T-helper 1 cell treated with Interleukin-12 subunit alpha and Interleukin-12 subunit beta and Interleukin-4 antibody, amounts not matched to agents 30 μg/mL and 1 μg/mL, for 36 hours (primary cell): ENCODE measurements around the gene APLF.

Source experiments
- H3K27ac Mint-ChIP-seq: one replicate; pipeline ENCODE4 v1.8.0; 2021; ENCODE audit warnings: mild to moderate bottlenecking, mixed read lengths
- H3K27me3 Mint-ChIP-seq: one replicate; pipeline ENCODE4 v1.8.0; 2021; ENCODE audit warnings: low read depth, mixed read lengths
- H3K36me3 Mint-ChIP-seq: one replicate; pipeline ENCODE4 v1.8.0; 2021; ENCODE audit warnings: low read depth, mixed read lengths
- H3K4me1 Mint-ChIP-seq: one replicate; pipeline ENCODE4 v1.8.0; 2021; ENCODE audit warnings: low read depth, mixed read lengths
- H3K4me3 Mint-ChIP-seq: one replicate; pipeline ENCODE4 v1.8.0; 2021; ENCODE audit warnings: mild to moderate bottlenecking, moderate library complexity, mixed read lengths
- H3K9me3 Mint-ChIP-seq: one replicate; pipeline ENCODE4 v1.8.0; 2021; ENCODE audit warnings: mixed read lengths

The APLF gene

DNA sequence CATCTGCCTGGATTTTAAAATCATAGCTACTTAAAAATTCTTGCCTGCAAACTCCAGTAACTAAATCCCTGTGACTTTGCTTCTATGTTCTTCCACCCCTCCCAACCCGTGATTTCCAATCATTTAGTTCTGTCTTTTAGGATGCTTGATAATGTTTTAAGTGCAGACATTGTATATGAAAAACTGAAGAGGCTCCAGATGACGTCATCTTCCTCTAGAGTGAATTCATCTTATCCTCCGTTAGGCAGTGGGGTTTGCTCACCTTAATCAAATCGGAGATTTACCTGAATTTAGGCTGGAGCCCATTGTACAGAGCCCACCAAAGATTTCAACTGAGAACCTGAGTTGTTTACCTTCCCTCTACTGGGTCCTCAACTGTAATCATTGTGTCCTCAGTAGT lies 11.2 kb upstream of the APLF start:
- peaks cover 11% of the 10 kb centered on the region for H3K4me1 Mint-ChIP-seq
- H3K27me3 Mint-ChIP-seq, result no peaks in the 10 kb centered on the region
- no peaks in the 10 kb centered on the region for H3K36me3 Mint-ChIP-seq
- H3K27ac Mint-ChIP-seq, result no peak overlapping the region
- H3K4me3 Mint-ChIP-seq, result no peak overlapping the region
- no peaks in the 10 kb centered on the region for H3K9me3 Mint-ChIP-seq

- H3K36me3 Mint-ChIP-seq, result no peaks in the 10 kb centered on the region
- no peaks in the 10 kb centered on the region for H3K27me3 Mint-ChIP-seq
- no peaks in the 10 kb centered on the region for H3K9me3 Mint-ChIP-seq
- H3K4me3 Mint-ChIP-seq, result no peak overlapping the region
- peaks cover 6% of the 10 kb centered on the region for H3K4me1 Mint-ChIP-seq
- H3K27ac Mint-ChIP-seq, result no peak overlapping the region
Measured at GRCh38 chr2:68458981-68459380, 8.4 kb upstream of the APLF start.

DNA sequence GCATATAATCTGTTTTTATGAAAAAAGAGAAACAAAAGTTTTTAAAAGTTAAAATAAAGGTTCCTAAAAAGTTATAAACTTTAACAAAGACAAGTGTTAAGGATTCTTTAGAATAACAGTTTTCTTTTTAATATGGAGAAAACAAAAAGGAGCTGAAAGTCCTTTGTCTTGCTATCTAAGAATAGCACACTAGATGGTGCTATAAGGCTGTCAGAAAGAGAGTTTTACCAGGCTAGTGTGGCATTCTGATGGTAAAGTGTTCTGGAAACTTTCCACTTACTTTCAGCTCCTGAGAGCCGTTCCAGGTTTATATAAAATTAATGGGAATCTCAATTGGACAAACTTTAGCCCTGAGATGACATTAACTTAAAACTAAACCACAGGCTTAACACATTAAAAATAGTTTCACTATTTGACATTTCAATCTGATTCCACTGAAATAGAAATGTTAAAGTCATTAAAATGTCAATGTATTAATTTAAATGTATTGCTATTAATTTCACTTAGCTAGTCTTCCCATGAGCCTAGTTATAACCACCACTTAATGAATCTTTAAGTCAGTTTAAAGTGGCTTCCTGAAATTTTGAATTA lies 4.0 kb upstream of the APLF start:
- H3K4me1 Mint-ChIP-seq, result peaks cover 31% of the 10 kb centered on the region
- H3K27ac Mint-ChIP-seq, result no peak overlapping the region
- H3K4me3 Mint-ChIP-seq, result no peak overlapping the region
- no peaks in the 10 kb centered on the region for H3K27me3 Mint-ChIP-seq
- H3K36me3 Mint-ChIP-seq, result peaks cover 2% of the 10 kb centered on the region
- H3K9me3 Mint-ChIP-seq, result no peaks in the 10 kb centered on the region

GRCh38 chr2:68464651-68465050 lies 2.7 kb upstream of the APLF start:
- Mint-ChIP-seq H3K36me3 (peaks cover 5% of the 10 kb centered on the region), H3K27me3 (no peaks in the 10 kb centered on the region), H3K27ac (no peak overlapping the region), H3K4me3 (no peak overlapping the region), H3K4me1 (peaks cover 41% of the 10 kb centered on the region), H3K9me3 (no peaks in the 10 kb centered on the region)

DNA sequence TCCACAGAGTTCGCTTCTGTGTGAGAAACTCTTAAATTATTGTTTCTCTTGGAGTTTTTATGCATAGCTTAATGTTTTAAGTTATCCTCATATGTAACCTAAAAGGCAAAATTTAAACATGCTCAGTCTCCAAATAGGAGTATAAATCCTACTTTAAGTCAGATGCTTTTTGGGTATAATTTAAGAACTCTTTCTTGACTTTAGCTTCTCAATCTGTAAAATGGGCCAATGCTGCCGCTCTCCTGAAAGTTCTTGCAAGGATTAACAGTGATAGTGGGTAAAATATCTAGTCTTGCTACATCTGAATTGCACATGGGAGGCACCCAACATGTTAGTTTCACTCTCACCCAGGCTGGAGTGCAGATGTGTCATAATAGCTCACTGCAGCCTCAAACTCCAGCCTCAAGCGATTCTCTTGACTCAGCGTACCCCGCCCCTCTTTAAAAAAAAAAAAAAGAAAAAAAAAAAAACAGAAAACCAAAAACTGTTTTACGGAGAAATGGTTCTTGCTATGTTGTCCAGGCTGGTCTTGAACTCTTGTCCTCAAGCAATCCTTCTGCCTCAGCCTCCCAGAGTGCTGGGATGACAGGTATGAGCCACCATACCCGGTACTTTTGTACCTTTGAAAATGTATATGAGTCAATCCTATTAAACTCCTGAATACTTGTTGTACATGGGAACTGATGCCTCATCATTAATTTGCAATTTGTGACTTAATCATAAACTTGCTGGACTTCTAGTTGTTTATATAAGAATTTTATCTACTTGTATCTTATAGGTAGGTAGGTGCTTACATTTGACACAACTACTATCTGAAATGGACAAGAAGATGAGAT lies 2.1 kb upstream of the APLF start:
- Mint-ChIP-seq H3K36me3 (peaks cover 5% of the 10 kb centered on the region), H3K27me3 (no peaks in the 10 kb centered on the region), H3K27ac (peak overlapping the region; percentile 93), H3K9me3 (no peaks in the 10 kb centered on the region), H3K4me3 (peak overlapping the region; percentile 92), H3K4me1 (peaks cover 41% of the 10 kb centered on the region)

- peaks cover 39% of the 10 kb centered on the region for H3K4me1 Mint-ChIP-seq
- H3K9me3 Mint-ChIP-seq, result no peaks in the 10 kb centered on the region
- H3K27me3 Mint-ChIP-seq, result peaks cover 5% of the 10 kb centered on the region
- peaks cover 5% of the 10 kb centered on the region for H3K36me3 Mint-ChIP-seq
- H3K27ac Mint-ChIP-seq, result peak overlapping the region; percentile 93
- H3K4me3 Mint-ChIP-seq, result peak overlapping the region; percentile 92
Measured at GRCh38 chr2:68466361-68466777, 1.0 kb upstream of the APLF start.

DNA sequence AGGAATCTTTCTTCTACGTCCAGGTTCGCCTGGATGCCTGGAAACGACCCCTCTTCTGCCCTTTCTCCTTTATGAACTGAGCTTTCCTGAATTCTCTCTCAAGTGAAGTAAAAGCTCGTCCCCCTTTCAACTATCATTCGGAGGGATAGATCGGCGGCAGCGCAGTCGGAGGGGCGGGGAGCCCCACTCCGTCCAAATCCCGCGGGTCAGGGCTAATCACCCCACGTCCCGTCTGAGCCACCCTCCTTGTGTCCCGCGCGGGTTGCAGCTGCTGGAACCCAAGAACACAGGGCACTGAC lies 658 bp upstream of the APLF start:
- H3K4me1 Mint-ChIP-seq, result peaks cover 39% of the 10 kb centered on the region

GRCh38 chr2:68468801-68469200 lies 1.4 kb downstream of the APLF start:
- Mint-ChIP-seq H3K36me3 (peaks cover 5% of the 10 kb centered on the region), H3K4me1 (peaks cover 39% of the 10 kb centered on the region), H3K27me3 (peaks cover 13% of the 10 kb centered on the region), H3K9me3 (no peaks in the 10 kb centered on the region), H3K27ac (peak overlapping the region; percentile 5), H3K4me3 (peak overlapping the region; percentile 92)

More for the DNA sequence above, 658 bp upstream of the APLF start:
- Mint-ChIP-seq H3K9me3 (no peaks in the 10 kb centered on the region), H3K27me3 (peaks cover 5% of the 10 kb centered on the region), H3K36me3 (peaks cover 5% of the 10 kb centered on the region), H3K27ac (peak overlapping the region; percentile 93), H3K4me3 (peak overlapping the region; percentile 92)

DNA sequence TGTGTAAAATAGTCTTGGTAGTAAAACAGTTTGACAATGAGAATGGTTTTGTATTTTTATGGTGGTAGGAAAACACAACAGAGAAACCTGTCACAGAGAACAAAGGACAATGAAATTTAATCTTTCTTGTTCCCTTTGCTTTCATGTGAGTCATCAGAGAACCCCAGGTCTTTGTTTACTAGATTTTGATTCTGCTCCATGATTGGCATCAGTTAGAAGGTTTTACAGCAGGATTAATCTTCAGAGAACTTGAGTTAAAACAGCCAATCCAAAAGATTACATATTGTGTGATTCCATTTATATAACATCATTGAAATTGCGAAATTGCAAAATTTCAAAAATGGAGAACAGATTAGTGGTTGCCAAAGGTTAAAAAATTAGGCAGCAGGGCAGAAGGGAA lies 2.5 kb downstream of the APLF start:
- peaks cover 32% of the 10 kb centered on the region for H3K4me1 Mint-ChIP-seq
- no peak overlapping the region for H3K27ac Mint-ChIP-seq
- no peak overlapping the region for H3K4me3 Mint-ChIP-seq
- H3K36me3 Mint-ChIP-seq, result peaks cover 5% of the 10 kb centered on the region
- peaks cover 13% of the 10 kb centered on the region for H3K27me3 Mint-ChIP-seq
- no peaks in the 10 kb centered on the region for H3K9me3 Mint-ChIP-seq

- H3K36me3 Mint-ChIP-seq, result peaks cover 3% of the 10 kb centered on the region
- H3K9me3 Mint-ChIP-seq, result no peaks in the 10 kb centered on the region
- no peak overlapping the region for H3K27ac Mint-ChIP-seq
- H3K27me3 Mint-ChIP-seq, result peaks cover 13% of the 10 kb centered on the region
- H3K4me1 Mint-ChIP-seq, result peaks cover 19% of the 10 kb centered on the region
- H3K4me3 Mint-ChIP-seq, result no peak overlapping the region
Measured at GRCh38 chr2:68471385-68471784, 4.0 kb downstream of the APLF start.

DNA sequence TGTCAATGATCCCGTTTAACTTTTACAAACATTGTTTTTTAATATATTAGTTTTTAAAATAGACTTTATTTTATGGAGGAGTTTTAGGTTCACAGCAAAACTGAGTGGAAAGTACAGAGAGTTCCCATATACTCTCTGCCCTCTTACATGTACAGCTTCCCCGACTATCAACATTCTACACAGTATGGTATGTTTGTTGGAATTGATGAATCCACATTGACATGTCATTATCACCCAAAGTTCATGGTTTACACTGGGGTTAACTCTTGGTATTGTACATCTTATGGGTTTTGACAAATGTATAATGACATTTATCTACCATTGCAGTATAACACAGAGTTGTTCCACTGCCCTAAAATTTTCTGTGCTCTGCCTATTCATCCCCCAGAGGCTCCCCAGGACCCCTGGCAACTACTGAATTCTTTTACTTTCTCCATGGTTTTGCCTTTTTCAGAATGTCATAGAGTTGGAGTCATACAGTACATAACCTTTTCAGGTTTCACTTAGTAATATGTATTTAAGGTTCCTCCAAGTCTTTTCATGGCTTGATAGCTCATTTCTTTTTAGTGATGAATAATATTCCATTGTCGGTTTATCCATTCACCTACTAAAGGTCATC lies 5.5 kb downstream of the APLF start:
- Mint-ChIP-seq H3K27ac (no peak overlapping the region), H3K4me1 (peaks cover 15% of the 10 kb centered on the region), H3K9me3 (no peaks in the 10 kb centered on the region), H3K4me3 (no peak overlapping the region), H3K27me3 (peaks cover 13% of the 10 kb centered on the region), H3K36me3 (peaks cover 3% of the 10 kb centered on the region)

DNA sequence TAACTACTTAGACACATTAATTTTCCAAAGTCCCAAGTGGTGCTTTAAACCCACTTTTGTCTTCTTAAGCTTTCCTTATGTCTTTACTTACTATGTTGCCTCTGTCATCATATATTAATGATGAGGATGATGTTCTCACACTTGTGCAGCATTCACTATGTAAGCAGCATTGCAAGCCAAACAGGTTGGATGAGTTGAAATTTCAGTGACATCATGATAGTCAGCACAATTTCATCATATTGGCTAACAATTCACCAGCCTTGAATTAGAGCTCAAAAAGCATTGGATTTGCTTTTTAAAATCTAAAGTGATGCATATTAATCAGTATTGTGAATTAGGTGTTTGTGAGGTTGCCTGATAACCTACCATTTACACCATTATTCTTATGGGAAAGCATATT lies 7.7 kb downstream of the APLF start:
- H3K4me3 Mint-ChIP-seq, result no peak overlapping the region
- no peaks in the 10 kb centered on the region for H3K9me3 Mint-ChIP-seq
- no peaks in the 10 kb centered on the region for H3K36me3 Mint-ChIP-seq
- H3K27ac Mint-ChIP-seq, result no peak overlapping the region
- H3K27me3 Mint-ChIP-seq, result peaks cover 13% of the 10 kb centered on the region
- peaks cover 4% of the 10 kb centered on the region for H3K4me1 Mint-ChIP-seq

GRCh38 chr2:68475576-68475975 lies 8.2 kb downstream of the APLF start:
- no peaks in the 10 kb centered on the region for H3K36me3 Mint-ChIP-seq
- no peaks in the 10 kb centered on the region for H3K9me3 Mint-ChIP-seq
- H3K4me3 Mint-ChIP-seq, result no peak overlapping the region
- H3K4me1 Mint-ChIP-seq, result peaks cover 4% of the 10 kb centered on the region
- peaks cover 13% of the 10 kb centered on the region for H3K27me3 Mint-ChIP-seq
- H3K27ac Mint-ChIP-seq, result no peak overlapping the region

GRCh38 chr2:68476454-68476853 lies 9.1 kb downstream of the APLF start:
- Mint-ChIP-seq H3K9me3 (no peaks in the 10 kb centered on the region), H3K4me3 (no peak overlapping the region), H3K27me3 (peaks cover 17% of the 10 kb centered on the region), H3K4me1 (peaks cover 3% of the 10 kb centered on the region), H3K36me3 (no peaks in the 10 kb centered on the region), H3K27ac (no peak overlapping the region)

DNA sequence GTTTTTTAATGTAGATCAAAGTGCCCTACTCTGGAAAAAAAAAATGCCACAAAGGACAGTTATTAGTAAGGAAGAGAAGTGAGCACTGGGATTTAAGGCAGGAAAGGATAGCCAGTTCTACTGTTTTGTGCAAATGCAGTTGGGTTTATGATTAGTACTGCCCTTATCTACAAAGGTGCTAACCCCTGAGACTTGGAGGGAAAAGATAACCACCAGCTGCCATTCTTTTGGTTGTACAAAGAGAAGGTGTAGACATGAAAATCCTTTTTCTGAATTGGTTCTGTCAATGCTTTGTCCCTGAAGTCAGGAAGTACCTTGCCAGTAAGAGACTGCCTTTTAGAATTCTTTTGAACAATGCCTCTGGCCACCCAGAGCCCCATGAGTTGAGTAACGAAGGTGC lies 11.3 kb downstream of the APLF start:
- no peak overlapping the region for H3K27ac Mint-ChIP-seq
- H3K36me3 Mint-ChIP-seq, result no peaks in the 10 kb centered on the region

More for the DNA sequence above, 11.3 kb downstream of the APLF start:
- H3K27me3 Mint-ChIP-seq, result peaks cover 13% of the 10 kb centered on the region
- no peaks in the 10 kb centered on the region for H3K4me1 Mint-ChIP-seq
- no peak overlapping the region for H3K4me3 Mint-ChIP-seq
- no peaks in the 10 kb centered on the region for H3K9me3 Mint-ChIP-seq
